SK-N-SH (cell line): ENCODE results near the gene DNHD1.

Experiments
- EP300 ChIP-seq, 2 experiments: IDR thresholded peaks; 2 replicates each; pipeline versions ENCODE4 v1.4.0 to v1.6.1; 2012; ENCODE audit warnings: borderline replicate concordance in 1 of 2, low read depth in 1 of 2, low read length in 1 of 2
- EZH2phosphoT487 ChIP-seq: fragments of 200-600 bp; sonication (generic); IDR thresholded peaks from 2 replicates; pipeline ENCODE4 v1.6.1; 2017; ENCODE audit warnings: low read depth, mixed run types, mild to moderate bottlenecking, antibody characterized with exemption, moderate library complexity, borderline replicate concordance
- GATA2 ChIP-seq: sonication (generic); formaldehyde crosslinking; IDR thresholded peaks from 2 replicates; pipeline ENCODE4 v1.5.0; 2020; ENCODE audit warnings: mild to moderate bottlenecking, missing genetic modification reagents
- MXI1 ChIP-seq: IDR thresholded peaks from 2 replicates; pipeline ENCODE4 v1.6.1; 2012; ENCODE audit warnings: mild to moderate bottlenecking, low read depth, low read length, improper control_type of control experiment
- NRF1 ChIP-seq: IDR thresholded peaks from 2 replicates; pipeline ENCODE4 v1.6.1; 2012; ENCODE audit warnings: low read depth, mild to moderate bottlenecking, low read length
- RCOR1 ChIP-seq: fragments of 150-350 bp; IDR thresholded peaks from 2 replicates; pipeline ENCODE4 v1.6.1; 2017; ENCODE audit warnings: antibody characterized with exemption, low read length
- SIN3A ChIP-seq: IDR thresholded peaks from 2 replicates; pipeline ENCODE4 v1.6.1; 2012; ENCODE audit warnings: low read depth, mild to moderate bottlenecking, low read length, moderate library complexity, borderline replicate concordance
- SMC3 ChIP-seq: IDR thresholded peaks from 2 replicates; pipeline ENCODE4 v1.6.1; 2012; ENCODE audit warnings: low read depth, low read length, improper control_type of control experiment
- TAF1 ChIP-seq: IDR thresholded peaks from 2 replicates; pipeline ENCODE4 v1.6.1; 2012; ENCODE audit warnings: low read depth, mild to moderate bottlenecking, low read length, moderate library complexity, borderline replicate concordance
- TCF12 ChIP-seq: IDR thresholded peaks from 2 replicates; pipeline ENCODE4 v1.4.0; 2012
- YY1 ChIP-seq: IDR thresholded peaks from 2 replicates; pipeline ENCODE4 v1.4.0; 2012; ENCODE audit warnings: low read depth, mild to moderate bottlenecking
- TF ChIP-seq, protein P1 (sequence below): fragments of 200-600 bp; sonication (generic); IDR thresholded peaks from 2 replicates; pipeline ENCODE4 v1.6.1; 2017; ENCODE audit warnings: antibody characterized with exemption, mild to moderate bottlenecking, moderate library complexity
- TF ChIP-seq, protein P2 (sequence below): IDR thresholded peaks from 2 replicates; pipeline ENCODE4 v1.6.1; 2012; ENCODE audit warnings: mild to moderate bottlenecking, low read depth, low read length, moderate library complexity
- TF ChIP-seq, protein P3 (sequence below): IDR thresholded peaks from 2 replicates; pipeline ENCODE4 v1.4.0; 2012; ENCODE audit warnings: low read depth, borderline replicate concordance

DNA sequence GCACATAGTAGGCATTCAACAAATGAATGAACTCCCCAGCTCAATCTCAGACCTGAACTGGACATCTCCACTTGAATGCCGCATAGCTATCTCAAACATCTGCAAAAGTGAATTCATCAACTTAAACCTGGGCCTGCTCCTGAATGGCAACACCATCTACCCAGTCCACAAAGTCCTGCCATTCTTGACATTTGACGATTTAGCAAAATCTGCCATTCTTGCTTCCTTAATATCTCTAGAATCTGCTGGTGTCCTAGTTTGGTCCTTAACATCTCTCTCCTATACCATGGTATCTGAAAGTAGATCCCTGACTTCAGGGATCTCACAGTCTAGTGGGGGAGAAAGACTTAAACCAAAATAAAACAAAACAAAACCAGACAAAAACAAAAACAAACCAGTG lies 43.9 kb upstream of the DNHD1 start:
- TF ChIP-seq, protein P1, sequence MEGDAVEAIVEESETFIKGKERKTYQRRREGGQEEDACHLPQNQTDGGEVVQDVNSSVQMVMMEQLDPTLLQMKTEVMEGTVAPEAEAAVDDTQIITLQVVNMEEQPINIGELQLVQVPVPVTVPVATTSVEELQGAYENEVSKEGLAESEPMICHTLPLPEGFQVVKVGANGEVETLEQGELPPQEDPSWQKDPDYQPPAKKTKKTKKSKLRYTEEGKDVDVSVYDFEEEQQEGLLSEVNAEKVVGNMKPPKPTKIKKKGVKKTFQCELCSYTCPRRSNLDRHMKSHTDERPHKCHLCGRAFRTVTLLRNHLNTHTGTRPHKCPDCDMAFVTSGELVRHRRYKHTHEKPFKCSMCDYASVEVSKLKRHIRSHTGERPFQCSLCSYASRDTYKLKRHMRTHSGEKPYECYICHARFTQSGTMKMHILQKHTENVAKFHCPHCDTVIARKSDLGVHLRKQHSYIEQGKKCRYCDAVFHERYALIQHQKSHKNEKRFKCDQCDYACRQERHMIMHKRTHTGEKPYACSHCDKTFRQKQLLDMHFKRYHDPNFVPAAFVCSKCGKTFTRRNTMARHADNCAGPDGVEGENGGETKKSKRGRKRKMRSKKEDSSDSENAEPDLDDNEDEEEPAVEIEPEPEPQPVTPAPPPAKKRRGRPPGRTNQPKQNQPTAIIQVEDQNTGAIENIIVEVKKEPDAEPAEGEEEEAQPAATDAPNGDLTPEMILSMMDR, result no peak
- TF ChIP-seq, protein P2, sequence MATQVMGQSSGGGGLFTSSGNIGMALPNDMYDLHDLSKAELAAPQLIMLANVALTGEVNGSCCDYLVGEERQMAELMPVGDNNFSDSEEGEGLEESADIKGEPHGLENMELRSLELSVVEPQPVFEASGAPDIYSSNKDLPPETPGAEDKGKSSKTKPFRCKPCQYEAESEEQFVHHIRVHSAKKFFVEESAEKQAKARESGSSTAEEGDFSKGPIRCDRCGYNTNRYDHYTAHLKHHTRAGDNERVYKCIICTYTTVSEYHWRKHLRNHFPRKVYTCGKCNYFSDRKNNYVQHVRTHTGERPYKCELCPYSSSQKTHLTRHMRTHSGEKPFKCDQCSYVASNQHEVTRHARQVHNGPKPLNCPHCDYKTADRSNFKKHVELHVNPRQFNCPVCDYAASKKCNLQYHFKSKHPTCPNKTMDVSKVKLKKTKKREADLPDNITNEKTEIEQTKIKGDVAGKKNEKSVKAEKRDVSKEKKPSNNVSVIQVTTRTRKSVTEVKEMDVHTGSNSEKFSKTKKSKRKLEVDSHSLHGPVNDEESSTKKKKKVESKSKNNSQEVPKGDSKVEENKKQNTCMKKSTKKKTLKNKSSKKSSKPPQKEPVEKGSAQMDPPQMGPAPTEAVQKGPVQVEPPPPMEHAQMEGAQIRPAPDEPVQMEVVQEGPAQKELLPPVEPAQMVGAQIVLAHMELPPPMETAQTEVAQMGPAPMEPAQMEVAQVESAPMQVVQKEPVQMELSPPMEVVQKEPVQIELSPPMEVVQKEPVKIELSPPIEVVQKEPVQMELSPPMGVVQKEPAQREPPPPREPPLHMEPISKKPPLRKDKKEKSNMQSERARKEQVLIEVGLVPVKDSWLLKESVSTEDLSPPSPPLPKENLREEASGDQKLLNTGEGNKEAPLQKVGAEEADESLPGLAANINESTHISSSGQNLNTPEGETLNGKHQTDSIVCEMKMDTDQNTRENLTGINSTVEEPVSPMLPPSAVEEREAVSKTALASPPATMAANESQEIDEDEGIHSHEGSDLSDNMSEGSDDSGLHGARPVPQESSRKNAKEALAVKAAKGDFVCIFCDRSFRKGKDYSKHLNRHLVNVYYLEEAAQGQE, result no peak
- TF ChIP-seq EP300 (IDR thresholded peaks at IDR 0.05; ENCODE audit: borderline replicate concordance in 1 of 2, low read depth in 1 of 2, low read length in 1 of 2), result no peak
- TF ChIP-seq, protein P3, sequence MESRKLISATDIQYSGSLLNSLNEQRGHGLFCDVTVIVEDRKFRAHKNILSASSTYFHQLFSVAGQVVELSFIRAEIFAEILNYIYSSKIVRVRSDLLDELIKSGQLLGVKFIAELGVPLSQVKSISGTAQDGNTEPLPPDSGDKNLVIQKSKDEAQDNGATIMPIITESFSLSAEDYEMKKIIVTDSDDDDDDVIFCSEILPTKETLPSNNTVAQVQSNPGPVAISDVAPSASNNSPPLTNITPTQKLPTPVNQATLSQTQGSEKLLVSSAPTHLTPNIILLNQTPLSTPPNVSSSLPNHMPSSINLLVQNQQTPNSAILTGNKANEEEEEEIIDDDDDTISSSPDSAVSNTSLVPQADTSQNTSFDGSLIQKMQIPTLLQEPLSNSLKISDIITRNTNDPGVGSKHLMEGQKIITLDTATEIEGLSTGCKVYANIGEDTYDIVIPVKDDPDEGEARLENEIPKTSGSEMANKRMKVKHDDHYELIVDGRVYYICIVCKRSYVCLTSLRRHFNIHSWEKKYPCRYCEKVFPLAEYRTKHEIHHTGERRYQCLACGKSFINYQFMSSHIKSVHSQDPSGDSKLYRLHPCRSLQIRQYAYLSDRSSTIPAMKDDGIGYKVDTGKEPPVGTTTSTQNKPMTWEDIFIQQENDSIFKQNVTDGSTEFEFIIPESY, result no peak
- no peak for TF ChIP-seq MXI1
- TF ChIP-seq RCOR1, result no peak
- TF ChIP-seq GATA2, result no peak
- no peak for TF ChIP-seq TAF1
- TF ChIP-seq YY1, result no peak
- no peak for TF ChIP-seq SIN3A
- TF ChIP-seq TCF12, result no peak
- TF ChIP-seq NRF1, result no peak
- TF ChIP-seq EZH2phosphoT487, result no peak
- no peak for TF ChIP-seq SMC3
